Stimulated activated CD4-positive, alpha-beta T cell treated with anti-CD3 and anti-CD28 coated beads, Interleukin-4, amount 100 ng/mL, for 48 hours (primary cell): ENCODE results near the gene MGAT4B.

Experiments used
- DNase-seq, 2 donors: peaks; one replicate each; pipeline ENCODE4 v3.0.0-alpha.2; 2020; ENCODE audit warnings: low read depth in 2 of 2

Gene MGAT4B

DNA sequence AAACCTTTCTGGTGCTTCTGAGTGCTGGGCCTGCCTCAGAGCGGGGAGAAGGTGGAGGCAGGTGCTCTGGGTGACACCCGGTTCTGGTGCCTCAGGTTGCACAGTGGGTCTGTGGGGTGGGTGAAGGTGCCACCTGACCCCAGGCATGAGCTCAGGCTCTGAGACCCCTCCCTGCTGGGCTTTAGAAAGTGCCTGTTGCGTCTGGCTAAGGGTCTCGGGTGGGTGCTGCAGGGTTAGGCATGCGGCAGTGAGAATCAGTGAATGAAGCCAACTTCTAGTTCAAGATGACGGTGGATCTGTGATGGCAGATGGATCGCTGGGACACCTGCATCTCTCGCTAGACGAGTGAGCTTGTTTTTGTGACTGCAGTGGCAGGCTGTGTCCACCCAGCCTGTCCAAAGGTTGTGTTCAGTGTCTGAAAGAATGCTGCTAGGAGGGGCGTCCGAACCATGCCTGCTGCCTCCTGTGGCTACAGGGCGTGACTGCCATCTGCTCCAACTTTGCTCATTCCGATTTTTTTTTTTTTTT lies 19.1 kb upstream of the MGAT4B start:
- DNase-seq, result no peak

DNA sequence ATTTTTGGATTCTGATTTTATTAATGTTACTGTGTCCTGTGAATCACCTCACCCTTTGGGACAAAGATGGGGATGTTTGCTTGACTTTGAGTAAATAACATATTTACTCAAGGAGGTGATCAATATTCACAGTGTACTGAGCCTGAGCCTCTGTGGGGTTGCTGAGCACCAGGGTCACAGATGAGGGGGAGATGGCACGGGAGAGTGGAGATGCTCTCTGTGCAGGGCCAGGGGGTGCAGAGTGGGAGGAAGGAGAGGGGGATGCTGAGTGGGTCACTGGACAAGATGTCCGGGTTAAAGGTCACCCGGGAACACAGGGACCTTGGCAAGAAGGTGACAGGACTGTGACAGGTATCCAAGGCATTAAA lies 18.1 kb upstream of the MGAT4B start:
- no peak for DNase-seq

DNA sequence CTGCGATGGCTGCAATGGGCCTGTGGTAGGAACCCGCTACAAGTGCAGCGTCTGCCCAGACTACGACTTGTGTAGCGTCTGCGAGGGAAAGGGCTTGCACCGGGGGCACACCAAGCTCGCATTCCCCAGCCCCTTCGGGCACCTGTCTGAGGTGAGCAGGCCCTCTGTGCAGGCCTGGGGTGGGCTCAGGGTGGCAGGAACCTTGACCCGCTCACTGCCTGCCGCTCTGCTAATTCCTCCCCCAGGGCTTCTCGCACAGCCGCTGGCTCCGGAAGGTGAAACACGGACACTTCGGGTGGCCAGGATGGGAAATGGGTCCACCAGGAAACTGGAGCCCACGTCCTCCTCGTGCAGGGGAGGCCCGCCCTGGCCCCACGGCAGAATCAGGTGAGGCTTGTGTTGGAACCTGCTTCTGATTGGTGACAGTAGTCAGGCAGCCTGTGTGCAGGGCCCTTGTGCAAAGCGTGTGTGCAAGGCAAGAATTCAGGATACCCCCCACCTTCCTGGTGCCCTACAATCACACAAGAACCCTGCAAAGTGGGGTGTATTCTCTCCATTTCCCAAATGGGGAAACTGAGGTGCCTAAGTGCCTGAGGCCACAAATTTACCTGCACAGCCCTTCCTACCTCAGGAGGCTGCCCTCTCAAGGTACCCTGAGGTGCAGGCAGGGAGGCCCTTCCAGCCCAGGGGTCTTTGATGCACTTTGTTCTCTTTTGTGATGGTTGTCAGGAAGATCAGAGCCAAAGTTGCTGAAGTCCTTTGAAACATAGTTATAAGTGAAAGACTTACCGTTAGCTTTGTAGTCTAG lies 17.5 kb upstream of the MGAT4B start:
- no peak for DNase-seq

DNA sequence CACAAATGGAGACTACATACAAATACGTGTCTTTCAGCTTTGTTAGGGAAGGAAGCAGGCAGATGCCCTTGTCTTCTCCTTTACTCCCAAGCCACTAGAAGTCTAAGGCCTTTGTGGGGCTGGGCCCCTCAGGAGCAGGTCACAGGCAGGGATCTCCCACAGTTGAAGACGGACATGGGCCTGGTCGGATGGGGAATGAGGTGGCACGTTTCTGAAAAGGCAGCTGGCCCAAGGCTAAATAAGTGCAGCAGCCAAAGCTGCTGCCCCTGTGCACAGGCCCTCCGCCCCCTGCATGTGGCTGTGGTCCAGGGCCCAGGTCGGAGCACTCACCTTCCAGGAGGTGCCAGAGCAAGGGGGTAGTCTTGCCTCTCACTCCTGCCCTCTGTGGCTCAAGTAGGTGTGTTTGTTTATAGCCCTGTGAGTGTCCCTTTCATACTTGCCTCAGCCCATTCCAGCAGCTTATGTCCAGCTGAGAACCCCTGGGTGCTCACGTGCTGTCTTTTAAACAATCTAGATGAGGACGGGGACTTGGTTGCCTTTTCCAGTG lies 15.9 kb upstream of the MGAT4B start:
- no peak for DNase-seq

DNA sequence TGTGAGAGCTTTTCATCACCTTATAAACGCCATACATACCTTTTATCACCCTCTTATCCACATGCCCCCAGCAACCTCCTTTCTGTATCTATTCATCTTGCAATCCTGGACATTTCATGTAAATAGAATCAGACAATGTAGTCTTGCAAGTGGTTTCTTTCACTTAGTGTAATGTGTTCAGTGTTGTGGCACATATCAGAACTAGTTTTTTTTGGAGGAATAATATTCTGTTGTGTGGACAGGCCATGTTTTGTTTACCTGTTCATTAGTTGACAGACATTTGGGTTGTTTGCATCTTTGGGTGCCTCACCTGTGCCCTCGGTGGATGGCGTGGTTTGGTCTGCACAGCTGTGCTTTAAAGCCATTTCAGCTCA lies 15.4 kb upstream of the MGAT4B start:
- DNase-seq, result no peak

DNA sequence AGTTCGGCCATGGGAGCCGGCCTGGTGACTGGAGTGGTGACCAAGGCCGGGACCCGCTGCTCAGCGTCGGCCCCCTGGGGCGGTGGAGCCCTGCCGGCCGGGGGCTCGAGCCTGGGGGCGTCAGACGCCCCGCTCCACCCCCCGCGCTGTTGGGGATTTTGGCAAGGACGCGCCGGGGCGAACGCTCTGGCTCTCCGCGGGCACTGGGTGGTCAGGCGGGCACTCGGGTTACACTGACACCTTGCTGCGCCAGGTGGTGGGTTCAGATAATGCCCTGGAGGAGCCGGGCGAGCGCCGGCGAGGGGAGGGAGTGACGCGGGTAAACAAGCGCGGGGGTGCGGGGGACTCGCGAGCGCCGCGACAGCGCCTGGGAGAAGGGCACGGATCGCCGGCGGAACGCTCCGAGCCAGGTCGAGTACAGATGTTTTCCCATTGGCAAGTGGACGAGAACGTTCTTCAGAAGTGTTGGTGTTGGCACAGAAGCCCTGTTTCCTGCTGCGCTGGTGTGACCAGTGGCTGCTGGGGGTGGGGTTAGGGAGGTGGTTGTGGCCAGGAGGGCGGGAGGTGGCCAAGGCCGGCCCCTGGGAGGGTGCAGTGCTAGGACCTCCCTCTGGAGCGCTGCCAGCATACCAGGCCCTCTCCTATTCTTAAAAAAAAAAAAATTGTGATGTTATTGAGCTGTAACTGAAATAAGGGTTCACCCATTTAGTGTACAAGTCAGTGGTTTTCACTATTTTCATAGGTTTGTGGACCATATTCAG lies 14.8 kb upstream of the MGAT4B start:
- DNase-seq, result peak; percentile 76 to 83

DNA sequence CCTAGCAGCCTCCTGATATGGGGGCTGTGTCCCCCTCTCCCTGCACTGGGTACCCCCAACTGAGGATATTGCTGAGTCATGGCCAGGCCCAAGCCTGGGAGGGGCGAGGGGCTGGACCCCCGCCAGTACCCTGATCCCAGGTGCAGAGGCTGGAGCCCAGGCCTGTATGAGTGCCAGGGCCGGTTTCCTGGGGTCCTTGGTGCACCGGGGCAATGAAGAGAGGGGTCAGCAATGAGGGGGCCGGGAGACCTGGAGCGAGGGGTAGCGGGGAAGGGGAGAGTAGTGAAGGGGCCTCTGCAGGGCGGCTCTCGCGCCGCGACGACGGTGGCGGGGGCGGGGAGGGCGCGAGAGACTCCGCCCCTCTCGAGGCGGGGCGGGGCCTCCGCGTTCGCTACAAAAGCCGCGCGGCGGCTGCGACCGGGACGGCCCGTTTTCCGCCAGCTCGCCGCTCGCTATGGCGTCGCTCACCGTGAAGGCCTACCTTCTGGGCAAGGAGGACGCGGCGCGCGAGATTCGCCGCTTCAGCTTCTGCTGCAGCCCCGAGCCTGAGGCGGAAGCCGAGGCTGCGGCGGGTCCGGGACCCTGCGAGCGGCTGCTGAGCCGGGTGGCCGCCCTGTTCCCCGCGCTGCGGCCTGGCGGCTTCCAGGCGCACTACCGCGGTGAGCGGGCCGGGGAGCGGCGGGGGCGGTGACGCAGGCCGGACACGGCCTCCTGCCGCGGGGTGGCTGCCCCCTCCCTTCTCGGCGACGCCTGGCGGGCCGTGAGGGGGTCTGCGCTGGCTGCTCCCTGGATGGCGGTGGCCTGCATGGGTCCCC lies 14.0 kb upstream of the MGAT4B start, which contains the start of gene SQSTM1:
TSS of gene SQSTM1 (plus strand) at position 423 of the 815 bp plus-strand sequence. CDS start at position 455, 32 bp downstream.
- DNase-seq, result peak; percentile 73 to 76

DNA sequence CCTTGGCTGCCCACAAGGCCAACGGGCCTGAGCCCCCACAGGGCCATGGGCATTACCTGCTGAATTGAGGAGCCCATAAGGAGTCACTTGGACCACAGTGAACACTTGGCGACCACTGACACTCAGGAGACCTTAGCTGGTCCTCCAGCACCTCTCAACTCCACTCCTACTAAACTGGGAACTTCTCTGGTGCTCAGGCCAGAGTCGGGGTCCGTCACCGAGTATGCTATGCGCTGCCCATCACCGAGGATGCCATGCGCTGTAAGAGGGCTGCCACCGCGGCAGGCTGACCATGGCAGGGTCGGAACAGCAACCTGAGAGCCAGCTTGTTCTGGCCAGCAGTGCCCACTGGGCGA lies 13.4 kb upstream of the MGAT4B start:
- no peak for DNase-seq

DNA sequence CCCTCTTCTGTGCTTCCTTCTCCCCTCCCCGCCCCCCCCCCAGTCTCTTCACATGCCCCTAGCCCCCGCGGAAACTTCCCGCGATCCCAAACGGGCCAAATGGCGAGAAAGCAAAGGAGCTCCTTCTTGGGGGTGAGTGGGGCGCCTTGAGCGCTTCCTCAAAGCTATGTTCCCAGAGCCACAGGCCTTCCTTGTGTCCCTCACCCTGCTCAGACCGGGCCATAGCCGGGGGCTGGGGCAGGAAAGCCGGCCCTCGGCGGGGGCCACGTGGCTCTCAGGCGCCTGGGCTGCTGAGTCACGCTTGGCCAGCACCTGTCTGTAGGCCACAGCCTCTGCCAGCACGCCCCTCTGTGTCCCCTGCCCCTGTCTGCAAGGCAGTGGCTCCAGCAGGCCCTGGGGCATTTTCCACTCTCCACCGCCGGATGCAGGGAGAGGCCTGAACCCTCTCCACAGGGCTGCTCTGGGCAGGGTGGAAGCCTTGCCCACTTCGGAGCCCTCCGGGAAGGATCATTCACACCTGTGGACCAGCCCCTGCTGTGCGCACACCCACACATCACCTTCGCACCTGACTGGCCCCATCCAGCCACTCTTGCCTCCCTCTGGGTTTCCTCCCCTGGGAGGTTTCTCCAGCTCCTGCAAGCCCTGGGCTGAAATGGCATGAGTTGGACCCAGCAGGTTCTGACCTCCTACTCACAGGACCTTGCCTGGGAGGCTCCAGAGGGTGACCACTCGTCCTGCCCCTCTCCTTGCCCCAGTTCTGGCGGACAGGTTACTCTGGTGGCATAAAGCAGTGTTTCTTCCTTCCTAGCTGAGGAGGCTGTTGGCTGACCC lies 12.8 kb upstream of the MGAT4B start:
- no peak for DNase-seq

DNA sequence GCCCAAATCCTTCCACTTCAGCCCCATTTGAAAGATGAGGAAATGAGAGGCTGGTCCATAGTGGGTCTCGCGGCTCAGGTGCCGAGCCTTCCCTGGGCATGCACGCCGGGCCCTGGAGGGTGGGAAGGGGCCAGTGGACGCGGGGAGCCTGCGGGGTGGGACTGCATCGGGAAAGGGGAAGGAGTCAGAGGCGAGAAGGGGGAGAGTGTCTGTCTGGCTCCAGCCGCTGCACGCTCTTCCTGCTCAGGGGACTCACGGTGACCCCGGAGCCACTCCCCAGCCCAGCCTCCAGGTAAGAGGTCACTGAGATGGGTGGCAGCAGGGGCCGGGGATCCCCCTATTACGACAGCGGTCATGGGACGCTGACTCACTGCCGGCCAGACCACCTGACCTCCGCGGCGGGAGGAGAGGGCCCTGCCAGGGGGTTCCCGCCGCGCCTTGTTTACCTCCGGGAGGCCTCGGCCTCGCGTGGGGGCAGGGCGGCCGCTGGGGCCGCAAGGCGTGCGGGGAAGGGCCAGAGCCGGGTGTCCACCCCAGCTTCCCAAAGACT lies 12.2 kb upstream of the MGAT4B start:
- DNase-seq, result peak; percentile 65 to 77

DNA sequence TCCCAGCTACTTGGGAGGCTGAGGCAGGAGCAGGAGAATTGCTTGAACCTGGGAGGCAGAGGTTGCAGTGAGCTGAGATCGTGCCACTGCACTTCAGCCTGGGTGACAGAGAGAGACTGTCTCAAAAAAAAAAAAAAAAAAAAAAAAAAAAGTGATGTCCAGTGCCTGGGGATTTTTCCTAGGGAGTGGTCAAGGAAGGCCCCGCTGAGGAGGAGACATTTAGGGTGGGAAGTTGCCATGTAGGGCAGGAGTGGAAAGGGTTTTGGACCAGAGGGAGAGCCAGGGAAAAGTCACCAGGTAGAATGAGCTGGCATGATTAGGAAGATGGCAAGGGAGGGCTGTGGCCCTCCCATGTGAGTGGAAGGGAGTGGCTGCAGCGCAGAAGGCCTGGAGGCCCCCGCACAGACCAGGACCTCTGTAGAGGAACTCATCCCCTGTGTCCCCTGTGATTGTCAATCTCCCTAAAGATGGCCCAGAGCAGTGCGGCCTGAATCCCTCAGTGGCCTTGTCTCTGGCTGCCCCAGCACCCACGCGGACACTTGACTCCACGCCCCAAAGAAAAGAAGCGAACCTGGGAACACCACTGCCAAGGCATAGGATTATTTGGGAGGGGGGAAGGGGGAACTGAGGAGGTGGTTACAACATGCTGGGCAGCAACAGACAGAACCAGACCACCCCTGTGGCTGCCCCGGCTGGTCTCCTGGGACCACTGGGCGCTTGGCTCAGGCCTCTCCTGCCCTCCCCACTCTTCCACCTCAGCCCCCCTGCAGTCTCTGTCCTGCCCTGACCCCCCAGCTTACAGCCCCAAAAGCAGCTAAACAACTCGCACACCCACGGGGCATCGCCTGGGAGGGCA lies 11.5 kb upstream of the MGAT4B start:
- no peak for DNase-seq

DNA sequence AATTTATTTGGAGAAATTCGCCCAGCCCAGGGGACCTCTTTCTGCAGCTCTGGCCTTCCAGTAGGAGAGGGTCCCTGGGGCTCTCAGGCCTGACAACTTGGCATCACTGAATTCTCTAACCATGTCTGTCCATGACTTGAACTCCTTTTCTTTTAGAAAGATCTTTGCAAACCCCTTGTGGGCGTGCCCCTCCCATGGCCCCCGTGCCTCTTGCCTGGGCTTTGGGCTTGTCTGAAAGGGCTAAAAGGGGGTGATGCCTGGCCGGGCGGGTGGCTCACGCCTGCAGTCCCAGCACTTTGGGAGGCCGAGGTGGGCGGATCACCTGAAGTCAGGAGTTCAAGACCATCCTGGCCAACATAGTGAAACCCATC lies 10.8 kb upstream of the MGAT4B start:
- DNase-seq, result no peak

DNA sequence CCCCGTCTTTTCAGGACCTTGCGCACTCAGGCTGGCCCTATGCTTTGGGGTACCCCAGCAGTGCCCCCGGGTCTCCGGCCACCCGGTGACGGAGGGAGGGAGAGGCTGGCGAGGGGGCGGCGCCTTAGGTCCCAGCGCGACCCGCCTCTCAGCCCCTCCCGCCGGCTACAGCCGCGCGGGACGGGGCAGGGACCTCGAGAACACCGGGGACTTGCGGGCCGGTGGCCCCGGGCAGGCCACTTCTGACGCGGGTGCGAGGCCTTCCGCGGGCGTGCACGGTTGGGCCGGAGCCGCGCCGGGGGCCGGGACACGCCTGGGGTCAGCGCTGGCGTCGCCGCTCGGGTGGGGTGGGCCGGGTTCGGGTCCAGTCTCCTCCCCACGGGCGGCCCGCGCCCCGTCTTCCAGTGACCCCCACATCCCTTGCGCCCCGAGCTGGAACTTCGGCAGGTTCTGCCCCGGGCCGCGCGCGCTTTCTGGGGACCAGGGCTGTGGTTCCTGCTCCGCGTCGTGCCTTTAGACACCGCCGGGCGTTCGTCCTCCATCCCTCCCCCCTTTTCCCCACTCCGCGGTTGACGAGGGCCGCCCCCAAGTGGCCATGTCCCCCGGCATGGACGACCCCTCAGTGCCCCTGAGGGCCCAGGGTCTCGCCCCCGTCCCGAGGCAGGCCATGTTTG lies 10.3 kb upstream of the MGAT4B start:
- DNase-seq, result no peak

DNA sequence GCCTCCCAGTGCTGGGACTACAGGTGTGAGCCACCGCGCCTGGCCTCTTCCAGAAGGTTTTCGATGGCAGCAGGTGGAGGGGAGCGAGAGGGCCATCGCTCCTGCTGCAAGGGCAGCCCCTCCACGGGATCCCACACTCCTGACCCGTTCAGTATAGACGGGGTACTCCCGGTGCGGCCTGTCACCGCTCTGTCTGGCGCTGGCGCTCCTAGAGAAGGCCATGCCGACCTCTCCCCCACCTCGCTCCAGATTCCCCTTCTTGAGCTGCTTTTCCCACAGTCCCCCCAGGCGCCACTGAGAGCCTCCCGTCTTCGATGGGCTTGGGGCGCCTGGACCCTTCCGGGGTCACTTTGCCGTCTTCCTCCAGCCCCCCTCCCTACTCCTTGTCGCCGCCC lies 9.7 kb upstream of the MGAT4B start:
- DNase-seq, result no peak

DNA sequence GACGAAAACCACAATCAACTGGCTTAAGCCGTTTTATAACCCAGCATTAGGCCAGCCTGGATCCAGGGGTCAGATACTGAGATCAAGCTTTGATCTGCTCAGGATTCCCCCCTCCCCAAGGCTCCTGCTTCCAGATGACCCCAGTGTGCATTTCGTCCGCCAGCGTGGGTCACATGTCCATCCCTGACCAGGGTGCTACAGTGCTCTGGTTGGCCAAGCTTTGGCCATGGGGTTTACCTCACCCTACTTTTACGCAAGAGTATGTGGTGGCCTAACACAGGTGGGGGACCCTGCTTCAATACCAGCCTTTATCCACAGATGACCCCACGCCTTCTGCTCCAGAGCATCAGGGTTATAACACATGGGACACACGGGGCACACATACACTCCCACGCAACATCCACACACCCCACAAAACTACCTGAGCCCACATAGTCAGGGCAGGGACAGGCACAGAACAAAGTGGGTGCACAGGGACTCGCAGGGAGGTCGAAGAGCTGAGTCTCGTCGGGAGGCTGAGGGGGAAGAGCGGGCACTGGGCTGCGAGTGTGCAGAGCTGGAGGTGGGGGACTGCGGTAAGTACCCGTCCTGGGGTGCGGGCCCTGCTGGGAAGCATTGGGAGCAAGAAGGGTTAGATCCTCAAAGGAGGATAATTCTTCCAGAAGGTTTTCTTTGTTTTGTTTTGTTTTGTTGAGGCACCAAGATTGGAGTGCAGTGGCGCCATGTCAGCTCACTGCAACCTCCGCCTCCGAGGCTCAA lies 9.0 kb upstream of the MGAT4B start:
- DNase-seq, result no peak

DNA sequence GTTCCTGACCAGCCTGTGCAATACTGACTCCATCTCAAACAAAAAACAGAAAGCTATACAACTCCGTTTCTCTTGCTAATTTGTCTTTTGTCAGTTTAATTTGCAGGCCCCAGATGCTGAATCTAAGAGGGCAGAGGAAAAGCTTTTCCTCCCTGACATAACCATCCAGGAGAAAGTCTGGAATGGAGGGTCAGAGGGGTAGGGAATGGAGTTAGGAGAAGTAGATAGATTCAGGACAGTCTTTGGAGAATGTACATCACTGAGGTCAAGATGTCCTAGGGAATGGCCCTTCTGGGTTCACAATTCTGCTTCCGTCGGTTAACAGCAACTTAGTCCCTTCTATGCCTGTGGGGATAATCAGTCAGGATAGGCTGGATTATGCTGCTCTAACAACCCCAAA lies 7.4 kb upstream of the MGAT4B start:
- DNase-seq, result no peak

DNA sequence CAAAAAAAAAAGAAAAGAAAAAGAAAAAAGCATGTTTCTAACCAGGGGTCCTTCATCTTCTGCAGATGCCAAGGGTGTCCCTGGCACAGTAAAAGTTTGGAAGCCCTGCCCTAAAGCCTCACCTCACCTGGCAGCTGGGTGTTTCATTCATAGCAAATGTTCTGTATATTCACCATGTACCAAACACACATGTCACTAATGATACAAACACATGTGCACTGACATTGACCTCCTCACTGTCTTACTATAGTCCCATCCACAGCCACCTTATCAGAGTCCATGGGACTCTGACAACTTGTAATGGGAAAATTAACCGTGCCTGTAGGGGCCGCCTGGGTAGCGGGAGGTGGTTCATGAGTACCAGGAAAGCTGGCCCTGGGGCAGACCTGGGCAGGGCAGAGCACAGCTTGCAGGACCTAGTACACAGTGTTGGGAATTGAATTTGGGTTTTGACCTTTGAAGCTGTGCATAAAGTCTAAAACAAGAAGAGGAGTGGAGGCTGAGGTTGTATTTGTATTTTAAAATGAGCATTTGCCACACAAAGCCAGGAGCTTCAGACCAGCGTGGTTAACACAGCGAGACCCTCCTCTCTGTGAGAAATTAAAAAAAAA lies 6.4 kb upstream of the MGAT4B start:
- no peak for DNase-seq
